Hepatocyte (in vitro differentiated cells): Measurements from ENCODE around the gene CEACAM1. TPM values are rescaled to one million over a fixed set of nuclear protein-coding genes. Genes with fewer than 3 reads are reported as not detected.

Experiments
- DNase-seq: peaks from one replicate; pipeline ENCODE4 v3.0.0-alpha.2; 2016; ENCODE audit warnings: low spot score
- H2AFZ ChIP-seq: fragments of 200-600 bp; sonication (generic); 2 replicates; pipeline ENCODE4 v1.6.0; 2016; ENCODE audit warnings: antibody characterized with exemption, mild to moderate bottlenecking
- H3K27ac ChIP-seq: fragments of 200-600 bp; sonication (generic); 2 replicates; pipeline ENCODE4 v1.5.1; 2016; ENCODE audit warnings: mild to moderate bottlenecking
- H3K27me3 ChIP-seq: fragments of 200-600 bp; sonication (generic); 2 replicates; pipeline ENCODE4 v1.6.1; 2016
- H3K36me3 ChIP-seq: fragments of 200-600 bp; sonication (generic); replicated peaks from 2 replicates; pipeline ENCODE4 v1.5.1; 2016; ENCODE audit warnings: low read depth; ENCODE audit not compliant: insufficient read depth
- H3K4me1 ChIP-seq: fragments of 200-600 bp; sonication (generic); 2 replicates; pipeline ENCODE4 v1.5.1; 2016; ENCODE audit warnings: mild to moderate bottlenecking, moderate library complexity; ENCODE audit not compliant: insufficient read depth
- H3K4me2 ChIP-seq: fragments of 200-600 bp; sonication (generic); 2 replicates; pipeline ENCODE4 v1.6.0; 2016
- H3K4me3 ChIP-seq: fragments of 200-600 bp; sonication (generic); 2 replicates; pipeline ENCODE4 v1.5.1; 2016; ENCODE audit warnings: mild to moderate bottlenecking
- H3K79me2 ChIP-seq: fragments of 200-600 bp; sonication (generic); 2 replicates; pipeline ENCODE4 v1.6.0; 2017; ENCODE audit warnings: mild to moderate bottlenecking
- H3K9me2 ChIP-seq: fragments of 200-600 bp; sonication (generic); replicated peaks from 2 replicates; pipeline ENCODE4 v1.6.0; 2017; ENCODE audit warnings: mild to moderate bottlenecking; ENCODE audit not compliant: insufficient read depth
- H3K9me3 ChIP-seq: fragments of 200-600 bp; sonication (generic); 2 replicates; pipeline ENCODE4 v1.5.1; 2016; ENCODE audit warnings: low read depth, mild to moderate bottlenecking
- H4K20me1 ChIP-seq: fragments of 200-600 bp; sonication (generic); 2 replicates; pipeline ENCODE4 v1.6.0; 2016; ENCODE audit warnings: mild to moderate bottlenecking; ENCODE audit not compliant: insufficient read depth, poor library complexity, severe bottlenecking
- CTCF ChIP-seq: fragments of 200-600 bp; sonication (generic); IDR thresholded peaks from 2 replicates; pipeline ENCODE4 v1.5.1; 2016; ENCODE audit warnings: antibody characterized with exemption, mild to moderate bottlenecking; ENCODE audit not compliant: poor library complexity
- EZH2 ChIP-seq: fragments of 200-600 bp; sonication (generic); IDR thresholded peaks from 2 replicates; pipeline ENCODE4 v1.6.1; 2016; ENCODE audit warnings: antibody characterized with exemption, mild to moderate bottlenecking, borderline replicate concordance
- EZH2phosphoT487 ChIP-seq: fragments of 200-600 bp; sonication (generic); IDR thresholded peaks from one replicate; pipeline ENCODE4 v1.6.1; 2018; ENCODE audit warnings: antibody characterized with exemption, mild to moderate bottlenecking, low read depth, moderate library complexity; ENCODE audit not compliant: unreplicated experiment, severe bottlenecking
- WGBS: methylation state at CpG from one replicate; pipeline ENCODE4 v1.1.6; 2016; ENCODE audit warnings: low lambda C conversion rate; ENCODE audit errors: missing lambda C conversion rate; 5-methylcytosine and 5-hydroxymethylcytosine counted together
- polyA plus RNA-seq: library from polyadenylated mRNA; unstranded; fragments of >200 nt; fragmentation: Nextera tagmentation; extraction: Ambion mirVana; gene quantifications from 2 replicates; pipeline ENCODE4 v1.2.1, GENCODE V29; 2016
- total RNA-seq: library from RNA; depleted of rRNA; stranded (reverse); fragments of >200 nt; gene quantifications from 2 replicates; pipeline ENCODE4 v1.2.3, GENCODE V29; 2014

The CEACAM1 gene
- total and polyA plus RNA-seq, 2 experiments from 2014 or later: 7.1 to 20.8 TPM

- Histone ChIP-seq H3K4me1 (peaks cover 43% of the 10 kb centered on the region), H3K27me3 (no peaks in the 10 kb centered on the region), H3K4me2 (peak overlapping the region; percentile 57), H3K79me2 (no peaks in the 10 kb centered on the region), H2AFZ (no peak overlapping the region), H3K27ac (peak overlapping the region; percentile 86), H3K9me2 (no peaks in the 10 kb centered on the region), H3K4me3 (no peak overlapping the region), H3K36me3 (no peaks in the 10 kb centered on the region), H4K20me1 (no peaks in the 10 kb centered on the region), H3K9me3 (no peaks in the 10 kb centered on the region)
- 51% methylated on average over 3 of the region's 3 CpGs for WGBS
- peak; percentile 78 for DNase-seq
- TF ChIP-seq EZH2 (no peak), EZH2phosphoT487 (no peak), CTCF (no peak)
Measured at GRCh38 chr19:42497492-42498168, 30.7 kb downstream of the CEACAM1 start.

GRCh38 chr19:42496460-42497133 lies 31.7 kb downstream of the CEACAM1 start:
- Histone ChIP-seq H3K27ac (peak overlapping the region; percentile 86), H3K4me1 (peaks cover 43% of the 10 kb centered on the region), H3K4me3 (no peak overlapping the region), H3K9me3 (no peaks in the 10 kb centered on the region), H3K36me3 (no peaks in the 10 kb centered on the region), H3K4me2 (no peak overlapping the region), H3K27me3 (no peaks in the 10 kb centered on the region), H2AFZ (no peak overlapping the region), H3K79me2 (no peaks in the 10 kb centered on the region), H3K9me2 (no peaks in the 10 kb centered on the region), H4K20me1 (no peaks in the 10 kb centered on the region)
- no peak for TF ChIP-seq EZH2phosphoT487
- TF ChIP-seq CTCF: no peak
- TF ChIP-seq EZH2: no peak
- WGBS: 93% methylated on average over 2 of the region's 2 CpGs
- no peak for DNase-seq

GRCh38 chr19:42495663-42496062 lies 32.6 kb downstream of the CEACAM1 start:
- no peak for DNase-seq
- H3K4me1 ChIP-seq: peaks cover 43% of the 10 kb centered on the region
- H3K4me2 ChIP-seq: no peak overlapping the region
- H3K79me2 ChIP-seq: no peaks in the 10 kb centered on the region
- WGBS: 73% methylated on average over 3 of the region's 3 CpGs
- no peak overlapping the region for H3K4me3 ChIP-seq
- no peaks in the 10 kb centered on the region for H3K36me3 ChIP-seq
- no peaks in the 10 kb centered on the region for H3K9me2 ChIP-seq
- peak overlapping the region; percentile 64 for H3K27ac ChIP-seq
- H2AFZ ChIP-seq: no peak overlapping the region
- TF ChIP-seq CTCF (no peak), EZH2 (no peak), EZH2phosphoT487 (no peak)
- H3K27me3 ChIP-seq: no peaks in the 10 kb centered on the region
- no peaks in the 10 kb centered on the region for H4K20me1 ChIP-seq
- H3K9me3 ChIP-seq: no peaks in the 10 kb centered on the region
